ENCODE results near the gene CAMK2A.

The CAMK2A gene

GRCh38 chr5:150289551-150290390, at the start of gene CAMK2A:
Gene CAMK2A (minus strand): TSS chr5:150289773. CDS start chr5:150289625, 148 bp downstream.
- DNase-seq (ENCODE audit: low read depth in 2 of 2) = no peak

- DNase-seq (ENCODE audit: low read depth in 2 of 2) = no peak
Measured at GRCh38 chr5:150339165-150339564, 49.6 kb upstream of the CAMK2A start.

- no peak for DNase-seq (ENCODE audit: low read depth in 2 of 2)
Measured at GRCh38 chr5:150338546-150338945, 49.0 kb upstream of the CAMK2A start.

GRCh38 chr5:150335778-150336177, 46.2 kb upstream of the CAMK2A start:
- DNase-seq (ENCODE audit: low read depth in 2 of 2) = no peak

GRCh38 chr5:150333400-150333799, 43.8 kb upstream of the CAMK2A start:
- no peak for DNase-seq (ENCODE audit: low read depth in 2 of 2)

- no peak for DNase-seq (ENCODE audit: low read depth in 2 of 2)
Measured at GRCh38 chr5:150329881-150330876, 40.6 kb upstream of the CAMK2A start.

- DNase-seq (ENCODE audit: low read depth in 2 of 2) = no peak
Measured at GRCh38 chr5:150329038-150329437, 39.5 kb upstream of the CAMK2A start.

GRCh38 chr5:150328515-150328914, 38.9 kb upstream of the CAMK2A start:
- no peak for DNase-seq (ENCODE audit: low read depth in 2 of 2)

GRCh38 chr5:150327139-150327538, 37.6 kb upstream of the CAMK2A start:
- DNase-seq (ENCODE audit: low read depth in 2 of 2) = no peak

- no peak for DNase-seq (ENCODE audit: low read depth in 2 of 2)
Measured at GRCh38 chr5:150326707-150327106, 37.1 kb upstream of the CAMK2A start.

GRCh38 chr5:150325426-150325825, 35.9 kb upstream of the CAMK2A start:
- DNase-seq (ENCODE audit: low read depth in 2 of 2) = no peak

GRCh38 chr5:150323819-150324218, 34.2 kb upstream of the CAMK2A start:
- no peak for DNase-seq (ENCODE audit: low read depth in 2 of 2)

- no peak for DNase-seq (ENCODE audit: low read depth in 2 of 2)
Measured at GRCh38 chr5:150323092-150323491, 33.5 kb upstream of the CAMK2A start.

GRCh38 chr5:150322202-150322601, 32.6 kb upstream of the CAMK2A start:
- DNase-seq (ENCODE audit: low read depth in 2 of 2) = no peak

- DNase-seq (ENCODE audit: low read depth in 2 of 2) = no peak
Measured at GRCh38 chr5:150321784-150322183, 32.2 kb upstream of the CAMK2A start.

GRCh38 chr5:150321211-150321610, 31.6 kb upstream of the CAMK2A start:
- DNase-seq (ENCODE audit: low read depth in 2 of 2) = no peak

GRCh38 chr5:150320044-150320613, 30.6 kb upstream of the CAMK2A start:
- no peak for DNase-seq (ENCODE audit: low read depth in 2 of 2)

GRCh38 chr5:150319484-150319790, 29.9 kb upstream of the CAMK2A start:
- DNase-seq (ENCODE audit: low read depth in 2 of 2) = no peak

GRCh38 chr5:150318613-150319483, 29.3 kb upstream of the CAMK2A start:
- no peak for DNase-seq (ENCODE audit: low read depth in 2 of 2)

- DNase-seq (ENCODE audit: low read depth in 2 of 2) = no peak
Measured at GRCh38 chr5:150317048-150318003, 27.8 kb upstream of the CAMK2A start.

All from stimulated activated CD8-positive, alpha-beta memory T cell treated with anti-CD3 and anti-CD28 coated beads, Interleukin-2, amount 100 ng/mL, for 1 hour (primary cell).